IgD-negative memory B cell (primary cell): ENCODE results near the gene RNASE7. TPM values are rescaled to one million over a fixed set of nuclear protein-coding genes. Genes with fewer than 3 reads are reported as not detected.
A peak's percentile ranks its signal among the peaks of the same experiment; 100 is the strongest.

ENCODE experiments used
- H3K27ac Mint-ChIP-seq, 3 donors: one replicate each; pipeline ENCODE4 v1.8.0; 2020 to 2022; ENCODE audit warnings: mild to moderate bottlenecking in 3 of 3, mixed read lengths in 3 of 3, moderate library complexity in 1 of 3
- H3K27me3 Mint-ChIP-seq: one replicate; pipeline ENCODE4 v1.8.0; 2021; ENCODE audit warnings: mixed read lengths
- H3K36me3 Mint-ChIP-seq: one replicate; pipeline ENCODE4 v1.8.0; 2020; ENCODE audit warnings: mild to moderate bottlenecking, mixed read lengths
- H3K4me1 Mint-ChIP-seq, 3 donors: one replicate each; pipeline ENCODE4 v1.8.0; 2020 to 2022; ENCODE audit warnings: mixed read lengths in 3 of 3, mild to moderate bottlenecking in 1 of 3
- H3K4me3 Mint-ChIP-seq, 4 donors: one replicate each; pipeline ENCODE4 v1.8.0; 2020 to 2022; ENCODE audit warnings: mild to moderate bottlenecking in 4 of 4, mixed read lengths in 4 of 4, moderate library complexity in 3 of 4
- H3K9me3 Mint-ChIP-seq, 3 donors: one replicate each; pipeline ENCODE4 v1.8.0; 2020 to 2021; ENCODE audit warnings: mixed read lengths in 3 of 3, mild to moderate bottlenecking in 1 of 3
- polyA plus RNA-seq: library from polyadenylated mRNA; unstranded; fragments of 300-500 nt; fragmentation: Illumina TruSeq; gene quantifications from one replicate; pipeline ENCODE4 v1.2.3, GENCODE V29; 2021

RNASE7 gene
- polyA plus RNA-seq, 1 donor from 2014 or later, result not detected

DNA sequence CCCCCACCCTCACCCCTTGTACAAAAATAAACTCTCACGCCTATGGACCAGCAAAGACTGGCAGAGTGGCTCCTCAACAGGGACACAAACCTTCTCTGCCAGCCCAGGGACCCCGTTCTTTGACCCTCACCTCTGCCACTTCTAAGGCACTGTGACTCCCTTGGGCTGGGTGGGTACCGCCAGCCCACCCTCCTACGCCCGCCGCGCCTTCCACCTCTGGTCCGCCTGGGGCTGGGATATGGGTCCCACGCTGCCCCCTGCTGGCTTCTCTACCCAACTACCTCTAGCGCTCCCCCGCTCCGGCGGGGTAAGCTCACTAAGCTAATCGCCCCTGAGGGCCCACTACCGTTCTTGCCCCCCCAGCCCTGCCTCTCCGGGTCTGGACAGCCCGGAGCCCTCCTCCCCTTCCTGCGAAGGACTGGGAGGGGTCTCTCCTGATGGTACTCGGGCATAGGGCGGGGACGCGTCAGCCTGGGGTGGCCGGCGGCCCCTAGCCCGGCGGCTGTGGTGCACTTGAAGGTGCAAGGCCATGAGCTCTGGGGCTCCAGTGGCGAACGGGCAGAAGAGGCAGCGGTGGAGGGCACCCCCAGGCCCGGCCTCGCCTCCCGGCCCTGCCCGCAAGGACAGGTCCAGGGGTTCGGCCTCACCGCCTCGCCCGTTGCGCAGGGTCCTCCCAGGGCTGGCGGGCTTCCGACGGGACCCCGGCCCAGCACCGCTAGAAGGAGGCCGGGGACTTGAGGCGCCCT is 48.2 kb downstream of the RNASE7 start:
- H3K4me3 Mint-ChIP-seq, result no peak overlapping the region
- peaks cover 14 to 20% (median 18%) of the 10 kb centered on the region in 3 donors for H3K4me1 Mint-ChIP-seq
- no peaks in the 10 kb centered on the region for H3K36me3 Mint-ChIP-seq
- no peak overlapping the region for H3K27ac Mint-ChIP-seq
- H3K9me3 Mint-ChIP-seq, result no peaks in the 10 kb centered on the region
- peaks cover 4% of the 10 kb centered on the region for H3K27me3 Mint-ChIP-seq

DNA sequence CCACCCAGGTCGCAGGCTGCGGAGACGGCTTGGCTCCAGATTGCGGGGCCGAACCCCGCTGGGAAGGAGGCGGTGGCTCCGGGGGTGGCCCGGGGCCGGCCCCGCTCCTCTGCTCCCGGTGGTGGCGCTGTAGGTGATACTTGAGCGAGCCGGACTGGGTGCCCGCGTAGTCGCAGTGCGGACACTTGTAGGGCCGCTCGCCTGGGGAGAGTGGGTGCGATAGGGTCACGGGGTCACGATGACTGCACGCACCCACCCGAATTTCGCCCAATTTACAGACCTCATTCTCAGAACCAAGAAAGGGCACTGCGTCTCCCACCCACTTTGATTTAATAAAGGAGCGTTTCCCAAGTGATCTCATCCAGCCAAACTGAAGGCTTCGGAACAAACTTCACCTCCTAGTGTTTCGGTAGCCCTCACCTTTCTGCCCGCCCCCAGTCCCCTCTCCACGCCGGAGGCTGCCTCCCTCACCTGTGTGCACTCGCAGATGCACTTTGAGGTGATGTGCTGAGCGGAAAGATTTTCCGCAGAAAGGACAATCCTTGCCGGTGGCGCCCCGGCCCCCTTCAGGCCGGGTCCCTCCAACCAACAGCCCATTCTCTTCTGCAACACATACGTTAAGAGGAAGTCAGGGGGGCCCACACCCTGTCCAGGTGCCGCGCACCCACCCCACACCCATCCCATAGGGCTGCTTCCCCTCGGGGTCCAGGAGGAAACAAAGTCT is 48.9 kb downstream of the RNASE7 start:
- peak overlapping the region in 1 of 4 donors; percentile 56 for H3K4me3 Mint-ChIP-seq
- H3K4me1 Mint-ChIP-seq, result peaks cover 14 to 27% (median 18%) of the 10 kb centered on the region in 3 donors
- H3K9me3 Mint-ChIP-seq, result no peaks in the 10 kb centered on the region
- no peak overlapping the region for H3K27ac Mint-ChIP-seq
- H3K27me3 Mint-ChIP-seq, result peaks cover 4% of the 10 kb centered on the region
- no peaks in the 10 kb centered on the region for H3K36me3 Mint-ChIP-seq

DNA sequence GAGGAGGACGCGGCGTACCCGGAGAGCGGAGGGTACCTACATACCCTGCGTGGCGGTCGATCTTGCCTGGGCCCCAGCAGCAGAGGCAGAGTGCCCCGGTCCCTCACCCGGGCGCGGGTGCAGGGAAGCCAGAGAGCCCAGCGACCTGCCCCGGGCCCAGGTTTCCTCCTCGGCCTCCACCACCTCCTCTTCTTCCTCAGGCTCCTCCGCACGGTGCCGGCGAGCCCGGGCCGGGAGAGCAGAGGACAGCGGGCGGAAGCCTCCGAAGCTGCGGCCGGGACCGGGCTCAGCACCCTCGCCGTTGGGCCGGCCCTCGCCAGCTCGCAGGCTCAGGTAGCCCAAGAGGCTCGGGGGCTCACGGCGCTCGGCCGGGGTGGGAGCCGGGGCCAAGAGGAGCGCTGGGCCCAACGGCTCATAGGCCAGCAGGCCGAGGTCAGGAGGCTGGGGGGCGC is 49.7 kb downstream of the RNASE7 start:
- Mint-ChIP-seq H3K4me3 (peak overlapping the region in 1 of 4 donors; percentile 56), H3K4me1 (peaks cover 10 to 28% (median 14%) of the 10 kb centered on the region in 3 donors), H3K27ac (no peak overlapping the region), H3K9me3 (no peaks in the 10 kb centered on the region), H3K36me3 (no peaks in the 10 kb centered on the region), H3K27me3 (peaks cover 4% of the 10 kb centered on the region)

DNA sequence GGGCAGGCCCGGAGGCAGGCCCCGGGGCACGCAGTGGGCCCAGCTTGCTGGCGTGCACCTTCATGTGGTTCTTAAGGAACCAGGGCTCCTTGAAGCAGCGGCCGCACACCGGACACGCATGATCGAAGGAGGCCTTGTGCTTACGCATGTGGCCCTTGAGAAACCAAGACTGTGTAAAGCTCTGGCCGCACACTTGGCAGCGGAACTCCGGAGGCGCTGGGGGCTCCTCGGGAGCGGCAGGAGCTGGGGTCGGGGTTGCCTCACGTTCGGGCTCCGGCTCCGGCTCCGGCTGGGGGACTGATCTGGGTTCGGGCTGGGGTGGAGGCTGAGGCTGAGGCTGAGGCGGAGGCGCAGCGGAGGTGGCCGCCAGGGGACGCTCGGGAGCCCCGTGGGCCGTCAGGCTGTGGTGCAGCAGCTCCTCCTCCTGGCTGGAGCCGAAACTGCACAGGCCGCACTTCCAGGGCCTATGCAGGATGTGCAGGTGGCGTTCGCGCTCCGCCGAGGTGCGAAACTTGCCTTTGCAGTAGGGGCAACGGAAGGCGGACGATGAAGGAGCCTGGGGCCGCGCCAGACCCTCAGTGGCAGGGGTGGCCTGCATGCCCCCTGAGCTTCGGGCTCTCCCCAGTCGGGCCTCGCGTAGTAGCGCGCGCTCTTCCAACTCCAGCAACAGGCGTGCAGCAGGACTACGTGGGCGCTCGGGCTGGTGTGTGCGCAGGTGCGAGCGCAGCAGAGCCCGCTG is 50.3 kb downstream of the RNASE7 start:
- Mint-ChIP-seq H3K9me3 (no peaks in the 10 kb centered on the region), H3K27me3 (peaks cover 3% of the 10 kb centered on the region), H3K36me3 (no peaks in the 10 kb centered on the region), H3K27ac (peak overlapping the region in 2 of 3 donors; percentile 2 to 53), H3K4me3 (peak overlapping the region in 1 of 4 donors; percentile 1), H3K4me1 (peaks cover 8 to 29% (median 11%) of the 10 kb centered on the region in 3 donors)

DNA sequence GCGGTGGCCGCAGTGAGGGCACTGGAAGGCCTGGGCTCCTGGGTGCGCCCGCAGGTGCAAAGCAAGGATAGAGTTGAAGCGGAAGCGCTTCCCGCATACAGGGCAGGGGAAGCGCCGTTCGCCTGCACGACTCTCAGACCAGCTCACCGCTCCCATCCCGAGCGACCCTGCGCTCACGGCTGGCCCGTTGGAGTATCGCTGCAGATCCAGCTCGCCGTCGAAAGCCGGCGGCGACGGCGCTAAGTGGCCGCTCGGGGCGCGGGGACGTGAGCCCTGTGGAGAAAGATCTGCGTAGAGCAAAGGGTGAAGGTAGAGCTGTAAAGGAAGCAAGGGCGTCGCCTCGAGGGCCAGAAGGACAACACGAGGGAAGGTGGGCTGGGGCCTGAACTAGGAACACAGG is 50.9 kb downstream of the RNASE7 start:
- no peaks in the 10 kb centered on the region for H3K36me3 Mint-ChIP-seq
- H3K4me3 Mint-ChIP-seq, result no peak overlapping the region
- peak overlapping the region in 1 of 3 donors; percentile 2 for H3K27ac Mint-ChIP-seq
- peaks cover 2% of the 10 kb centered on the region for H3K27me3 Mint-ChIP-seq
- H3K4me1 Mint-ChIP-seq, result peaks cover 2 to 24% (median 7%) of the 10 kb centered on the region in 3 donors
- H3K9me3 Mint-ChIP-seq, result no peaks in the 10 kb centered on the region

Other genes with a start within 250 kb of the RNASE7 start
- not detected for gene RNASE1, start 239.5 kb upstream of the RNASE7 start, polyA plus RNA-seq
- not detected for gene RNASE3, start 151.0 kb upstream of the RNASE7 start, polyA plus RNA-seq
- 0.45 TPM for gene RNASE2, start 86.9 kb upstream of the RNASE7 start, polyA plus RNA-seq
- 40.6 TPM for gene METTL17, start 52.4 kb upstream of the RNASE7 start, polyA plus RNA-seq
- gene SLC39A2, start 43.1 kb upstream of the RNASE7 start, polyA plus RNA-seq, result not detected
- gene NDRG2, start 17.3 kb upstream of the RNASE7 start, polyA plus RNA-seq, result 4.9 TPM
- not detected for gene TPPP2, start 12.1 kb upstream of the RNASE7 start, polyA plus RNA-seq
- gene RNASE13, start 7.6 kb upstream of the RNASE7 start, polyA plus RNA-seq, result not detected
- gene RNASE8, start 15.5 kb downstream of the RNASE7 start, polyA plus RNA-seq, result not detected
- gene ARHGEF40, start 27.9 kb downstream of the RNASE7 start, polyA plus RNA-seq, result not detected
- gene ZNF219, start 56.3 kb downstream of the RNASE7 start, polyA plus RNA-seq, result 1.0 TPM
- gene TMEM253, start 58.7 kb downstream of the RNASE7 start, polyA plus RNA-seq, result not detected
- not detected for gene OR5AU1, start 113.7 kb downstream of the RNASE7 start, polyA plus RNA-seq
- 741 TPM for gene HNRNPC, start 227.1 kb downstream of the RNASE7 start, polyA plus RNA-seq
- gene RPGRIP1, start 237.7 kb downstream of the RNASE7 start, polyA plus RNA-seq, result 0.14 TPM